HG03558 (cell line): ENCODE data around the gene EVA1B.

Experiments used
- ATAC-seq: cut with Tn5 transposase; IDR thresholded peaks from one replicate; pipeline ENCODE4 v1.9.1; 2021; ENCODE audit warnings: moderate number of reproducible peaks; ENCODE audit not compliant: unreplicated experiment; ENCODE audit errors: extremely low read depth

EVA1B gene

GRCh38 chr1:36321119-36321951 lies 2.1 kb downstream of the EVA1B start:
- ATAC-seq: no peak

DNA sequence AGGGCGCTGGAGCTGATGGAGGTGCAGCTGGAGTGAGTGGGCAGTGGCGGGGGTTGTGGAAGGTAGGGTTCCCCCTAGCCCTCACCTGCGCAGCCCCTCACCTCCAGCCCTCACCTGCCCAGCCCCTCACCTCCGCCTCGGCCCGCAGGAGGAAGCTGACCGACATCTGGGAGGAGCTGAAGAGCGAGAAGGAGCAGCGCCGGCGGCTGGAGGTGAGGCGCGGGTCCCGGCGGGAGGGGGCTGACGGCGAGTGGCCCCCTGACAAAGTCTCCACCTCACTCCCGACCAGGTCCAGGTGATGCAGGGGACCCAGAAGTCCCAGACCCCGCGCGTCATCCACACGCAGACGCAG lies 2.7 kb downstream of the EVA1B start:
- ATAC-seq: no peak

DNA sequence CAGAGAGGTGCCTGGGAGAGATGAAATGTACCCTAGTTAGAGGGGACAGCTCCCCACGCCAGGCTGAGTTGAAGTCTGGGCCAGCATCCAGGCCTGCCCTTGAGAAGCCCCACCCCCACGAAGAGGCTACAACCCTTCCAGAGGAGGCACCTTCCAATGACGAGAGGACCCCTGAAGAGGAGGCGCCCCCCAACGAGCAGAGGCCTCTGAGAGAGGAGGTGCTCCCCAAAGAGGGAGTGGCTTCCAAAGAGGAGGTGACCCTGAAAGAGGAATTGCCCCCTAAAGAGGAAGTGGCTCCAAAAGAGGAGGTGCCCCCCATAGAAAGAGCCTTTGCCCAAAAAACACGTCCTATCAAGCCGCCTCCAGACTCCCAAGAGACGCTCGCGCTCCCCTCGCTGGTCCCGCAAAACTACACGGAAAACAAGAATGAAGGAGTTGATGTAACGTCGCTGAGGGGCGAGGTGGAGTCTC lies 3.1 kb downstream of the EVA1B start:
- ATAC-seq: no peak

- ATAC-seq: no peak
Measured at GRCh38 chr1:36309397-36309796, 14.0 kb downstream of the EVA1B start.

GRCh38 chr1:36307601-36308330 lies 15.7 kb downstream of the EVA1B start:
- ATAC-seq: no peak

- peak; percentile 94 for ATAC-seq
Measured at GRCh38 chr1:36306902-36307456, 16.5 kb downstream of the EVA1B start.

GRCh38 chr1:36306210-36306901 lies 17.1 kb downstream of the EVA1B start, which contains the start of gene SH3D21:
Gene SH3D21 (plus strand): TSS chr1:36306368. CDS start chr1:36306421, 53 bp downstream.
- peak; percentile 8 for ATAC-seq

GRCh38 chr1:36305915-36306209 lies 17.6 kb downstream of the EVA1B start:
- ATAC-seq: no peak

GRCh38 chr1:36304970-36305914 lies 18.2 kb downstream of the EVA1B start:
- no peak for ATAC-seq

- ATAC-seq: no peak
Measured at GRCh38 chr1:36304521-36304920, 18.9 kb downstream of the EVA1B start.

DNA sequence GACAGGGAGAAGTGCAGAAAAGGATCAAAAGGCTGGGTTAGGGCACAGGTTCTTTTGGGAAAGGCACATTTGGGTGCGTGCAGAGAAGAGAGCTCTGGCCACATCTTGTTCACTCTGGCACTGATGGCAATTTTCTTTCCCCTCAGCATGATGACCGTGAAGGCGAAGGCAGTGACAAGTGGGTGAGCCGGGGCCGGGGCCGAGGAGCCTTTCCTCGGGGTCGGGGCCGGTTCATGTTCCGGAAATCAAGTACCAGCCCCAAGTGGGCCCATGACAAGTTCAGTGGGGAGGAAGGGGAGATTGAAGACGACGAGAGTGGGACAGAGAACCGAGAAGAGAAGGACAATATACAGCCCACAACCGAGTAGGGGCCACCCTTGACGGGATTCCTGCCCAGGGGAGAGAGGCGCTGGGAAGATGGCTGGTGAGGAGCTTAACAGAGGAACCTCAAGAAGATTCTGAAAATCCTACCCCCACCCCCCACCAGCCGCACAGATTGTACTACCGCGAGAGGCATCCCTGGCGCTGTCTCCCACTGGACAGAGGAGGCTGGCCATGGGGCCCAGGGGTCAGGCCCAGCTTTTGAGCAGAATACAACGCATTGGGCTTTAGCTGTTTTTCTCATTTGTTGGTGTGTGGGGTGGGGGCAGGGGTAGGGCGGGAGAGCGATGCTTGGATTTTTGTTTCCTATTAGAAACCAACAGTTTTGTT lies 19.6 kb downstream of the EVA1B start:
- ATAC-seq: no peak

- no peak for ATAC-seq
Measured at GRCh38 chr1:36303244-36303643, 20.2 kb downstream of the EVA1B start.

GRCh38 chr1:36301220-36301619 lies 22.2 kb downstream of the EVA1B start:
- no peak for ATAC-seq

GRCh38 chr1:36300526-36300925 lies 22.9 kb downstream of the EVA1B start:
- ATAC-seq: no peak

DNA sequence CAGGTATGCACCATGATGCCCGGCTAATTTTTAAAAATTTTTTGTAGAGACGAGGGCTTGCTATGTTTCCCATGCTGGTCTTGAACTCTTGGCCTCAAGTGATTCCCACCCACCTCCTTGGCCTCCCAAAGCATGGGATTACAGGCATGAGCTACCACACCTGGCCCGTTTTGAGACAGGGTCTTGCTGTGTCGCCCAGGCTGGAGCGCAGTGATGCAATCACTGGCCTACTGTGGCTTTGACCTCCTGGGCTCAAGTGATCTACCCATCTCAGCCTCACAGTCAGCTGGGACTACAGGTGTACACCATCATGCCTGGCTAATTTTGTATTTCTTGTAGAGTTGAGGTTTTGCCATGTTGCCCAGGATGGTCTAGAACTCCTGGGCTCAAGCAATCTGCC lies 24.8 kb downstream of the EVA1B start:
- ATAC-seq: no peak

DNA sequence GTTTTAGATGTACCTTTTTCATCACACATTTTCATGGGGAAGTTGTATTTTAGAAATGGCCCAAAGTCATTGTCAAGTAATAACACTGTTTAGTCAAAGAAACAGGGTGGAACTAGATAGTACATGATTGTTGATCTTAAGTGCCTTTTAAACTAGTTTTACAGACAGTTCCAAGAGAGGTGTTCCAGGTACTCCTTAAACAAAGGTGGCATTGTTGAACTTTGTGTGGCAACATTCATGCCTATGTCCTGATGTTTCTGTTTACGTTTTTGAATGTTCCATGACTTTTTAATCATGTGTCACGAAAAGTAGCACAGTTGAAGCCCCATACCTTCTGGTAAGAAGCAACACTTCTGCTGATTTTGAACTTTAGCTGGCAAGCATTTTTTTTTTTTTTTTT lies 26.4 kb downstream of the EVA1B start:
- no peak for ATAC-seq

- no peak for ATAC-seq
Measured at GRCh38 chr1:36295390-36295789, 28.1 kb downstream of the EVA1B start.

DNA sequence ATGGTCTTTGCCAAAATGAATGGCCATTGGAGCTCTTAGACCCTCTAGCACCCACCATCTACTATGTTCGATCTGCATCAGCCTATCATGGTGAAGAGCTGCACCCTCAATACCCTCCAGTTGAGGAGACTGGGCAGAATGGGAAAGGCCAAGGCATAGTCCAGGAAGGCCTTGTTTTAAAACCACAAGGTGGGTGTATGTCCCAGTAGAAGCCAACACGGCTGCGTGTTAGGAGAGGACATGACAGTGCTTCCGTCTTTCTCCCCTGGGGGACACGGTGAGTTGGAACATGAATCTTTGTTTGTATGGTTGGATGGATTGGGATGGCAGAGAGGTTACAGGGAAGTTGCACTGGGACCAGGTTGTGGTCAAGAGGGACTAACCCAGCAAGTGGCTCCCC lies 35.9 kb downstream of the EVA1B start:
- no peak for ATAC-seq

DNA sequence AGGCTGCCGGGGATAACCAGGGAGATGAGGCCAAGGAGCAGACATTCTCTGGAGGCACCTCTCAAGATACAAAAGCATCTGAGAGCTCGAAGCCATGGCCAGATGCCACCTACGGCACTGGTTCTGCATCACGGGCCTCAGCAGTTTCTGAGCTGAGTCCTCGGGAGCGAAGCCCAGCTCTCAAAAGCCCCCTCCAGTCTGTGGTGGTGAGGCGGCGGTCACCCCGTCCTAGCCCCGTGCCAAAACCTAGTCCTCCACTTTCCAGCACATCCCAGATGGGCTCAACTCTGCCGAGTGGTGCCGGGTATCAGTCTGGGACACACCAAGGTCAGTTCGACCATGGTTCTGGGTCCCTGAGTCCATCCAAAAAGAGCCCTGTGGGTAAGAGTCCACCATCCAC lies 36.6 kb downstream of the EVA1B start:
- ATAC-seq: no peak
